ENCODE measurements around the gene ATP8B4.

ATP8B4 gene

GRCh38 chr15:49898097-49898496 is 220.9 kb downstream of the ATP8B4 start:
- no peak for DNase-seq (ENCODE audit: low read depth)

- no peak for DNase-seq (ENCODE audit: low read depth)
Observed at GRCh38 chr15:49895347-49896223, 223.4 kb downstream of the ATP8B4 start.

- DNase-seq (ENCODE audit: low read depth) = no peak
Observed at GRCh38 chr15:49890689-49891088, 228.3 kb downstream of the ATP8B4 start.

- no peak for DNase-seq (ENCODE audit: low read depth)
Observed at GRCh38 chr15:49889536-49889935, 229.5 kb downstream of the ATP8B4 start.

GRCh38 chr15:49888734-49889133 is 230.3 kb downstream of the ATP8B4 start:
- DNase-seq (ENCODE audit: low read depth) = no peak

GRCh38 chr15:49888323-49888693 is 230.7 kb downstream of the ATP8B4 start:
- no peak for DNase-seq (ENCODE audit: low read depth)

- DNase-seq (ENCODE audit: low read depth) = no peak
Observed at GRCh38 chr15:49887659-49888322, 231.2 kb downstream of the ATP8B4 start.

- no peak for DNase-seq (ENCODE audit: low read depth)
Observed at GRCh38 chr15:49883121-49883520, 235.9 kb downstream of the ATP8B4 start.

GRCh38 chr15:49881866-49882265 is 237.2 kb downstream of the ATP8B4 start:
- no peak for DNase-seq (ENCODE audit: low read depth)

GRCh38 chr15:49881433-49881832 is 237.6 kb downstream of the ATP8B4 start:
- no peak for DNase-seq (ENCODE audit: low read depth)

GRCh38 chr15:49877873-49878521 is 241.0 kb downstream of the ATP8B4 start:
- no peak for DNase-seq (ENCODE audit: low read depth)

- DNase-seq (ENCODE audit: low read depth) = no peak
Observed at GRCh38 chr15:49877117-49877872, 241.7 kb downstream of the ATP8B4 start.

- DNase-seq (ENCODE audit: low read depth) = no peak
Observed at GRCh38 chr15:49876401-49877038, 242.5 kb downstream of the ATP8B4 start.

- no peak for DNase-seq (ENCODE audit: low read depth)
Observed at GRCh38 chr15:49875392-49875791, 243.6 kb downstream of the ATP8B4 start.

- DNase-seq (ENCODE audit: low read depth) = no peak
Observed at GRCh38 chr15:49870472-49870871, 248.6 kb downstream of the ATP8B4 start.

GRCh38 chr15:49868348-49868747 is 250.7 kb downstream of the ATP8B4 start:
- DNase-seq (ENCODE audit: low read depth) = no peak

GRCh38 chr15:49865925-49866757 is 252.9 kb downstream of the ATP8B4 start:
- no peak for DNase-seq (ENCODE audit: low read depth)

- DNase-seq (ENCODE audit: low read depth) = no peak
Observed at GRCh38 chr15:49864251-49864650, 254.8 kb downstream of the ATP8B4 start.

- no peak for DNase-seq (ENCODE audit: low read depth)
Observed at GRCh38 chr15:49863431-49864224, 255.4 kb downstream of the ATP8B4 start.

- no peak for DNase-seq (ENCODE audit: low read depth)
Observed at GRCh38 chr15:49860101-49860500, 258.9 kb downstream of the ATP8B4 start.
